GM18951 (cell line): ENCODE data around the gene KIT.
"Not testable (repeated sequence)": the region's sequence is repeated elsewhere in the genome, so short reads cannot be mapped to it uniquely, and the experiment has no call there.

ENCODE experiments used
- POLR2A ChIP-seq: IDR thresholded peaks from 4 replicates; pipeline ENCODE4 v1.6.1; 2011; ENCODE audit warnings: mild to moderate bottlenecking; ENCODE audit not compliant: insufficient read length, insufficient read depth; ENCODE audit errors: extremely low read depth
- in situ Hi-C: fragments of 300-500 bp; cut with MboI; formaldehyde crosslinking; loops from one replicate; pipeline ENCODE4 v1.12.0; 2022; ENCODE audit warnings: low sequenced_read_pairs, mixed read lengths, inconsistent platforms; ENCODE audit not compliant: unreplicated experiment

Gene KIT

GRCh38 chr4:54657551-54658251 lies at the start of gene KIT:
KIT (plus strand) TSS chr4:54657957; CDS start chr4:54658015, 58 bp downstream.
- TF ChIP-seq POLR2A: no peak
- in situ Hi-C loops: no loop called here

GRCh38 chr4:54609310-54609709 lies 48.4 kb upstream of the KIT start:
- no peak for TF ChIP-seq POLR2A
- in situ Hi-C loops: no loop called here

GRCh38 chr4:54614149-54614548 lies 43.6 kb upstream of the KIT start:
- in situ Hi-C loops: no loop called here
- TF ChIP-seq POLR2A: no peak

- no peak for TF ChIP-seq POLR2A
These were observed 37.0 kb upstream of the KIT start for GRCh38 chr4:54620773-54621172.

GRCh38 chr4:54625391-54625790 lies 32.4 kb upstream of the KIT start:
- no peak for TF ChIP-seq POLR2A
- in situ Hi-C loops: no loop called here

More at GRCh38 chr4:54620773-54621172, 37.0 kb upstream of the KIT start:
- in situ Hi-C loops: no loop called here

GRCh38 chr4:54626113-54626512 lies 31.6 kb upstream of the KIT start:
- in situ Hi-C loops: no loop called here
- no peak for TF ChIP-seq POLR2A

- in situ Hi-C loops: no loop called here
- no peak for TF ChIP-seq POLR2A
These were observed 25.2 kb upstream of the KIT start for GRCh38 chr4:54632537-54632936.

GRCh38 chr4:54633102-54633740 lies 24.5 kb upstream of the KIT start:
- in situ Hi-C loops: not testable (repeated sequence)

- in situ Hi-C loops: no loop called here
- TF ChIP-seq POLR2A: no peak
These were observed 22.4 kb upstream of the KIT start for GRCh38 chr4:54635318-54635717.

GRCh38 chr4:54637325-54637724 lies 20.4 kb upstream of the KIT start:
- in situ Hi-C loops: no loop called here

GRCh38 chr4:54641101-54641500 lies 16.7 kb upstream of the KIT start:
- in situ Hi-C loops: not testable (repeated sequence)

More at GRCh38 chr4:54637325-54637724, 20.4 kb upstream of the KIT start:
- TF ChIP-seq POLR2A: no peak

- in situ Hi-C loops: no loop called here
- no peak for TF ChIP-seq POLR2A
These were observed 14.6 kb upstream of the KIT start for GRCh38 chr4:54643172-54643571.

GRCh38 chr4:54643958-54644751 lies 13.6 kb upstream of the KIT start:
- no peak for TF ChIP-seq POLR2A
- in situ Hi-C loops: no loop called here

- in situ Hi-C loops: no loop called here
- no peak for TF ChIP-seq POLR2A
These were observed 11.9 kb upstream of the KIT start for GRCh38 chr4:54645830-54646229.
